Posterior vena cava (tissue), 2 donors: ENCODE data around the gene DOCK3. TPM values are rescaled to one million over a fixed set of nuclear protein-coding genes. Genes with fewer than 3 reads are reported as not detected.
"Not testable (repeated sequence)": the region's sequence is repeated elsewhere in the genome, so short reads cannot be mapped to it uniquely, and the experiment has no call there.

ENCODE experiments used
- DNase-seq: peaks from one replicate; pipeline ENCODE4 v3.0.0-alpha.2; 2020; ENCODE audit warnings: low spot score
- intact Hi-C, 2 donors: fragments of 100-400 bp; cut with DNase I; formaldehyde crosslinking; loops; one replicate each; pipeline versions ENCODE4 v1.14.1 to v1.14.2; 2022 to 2023
- total RNA-seq, 2 donors: library from RNA; stranded (reverse); fragmentation: NEBNext Ultra II Directional; extraction: Animal tissue kit (Norgen Biotek cat#: 25700); gene quantifications; one replicate each; pipeline ENCODE4 v1.2.1, GENCODE V29; 2021
- donor health status: DM: yes; HTN: yes; CAD: no.
- donor health status: DM: yes; HTN: yes; CAD: no.

DOCK3 gene
- total RNA-seq, 2 donors from 2014 or later, result 0.60 to 2.4 TPM

- intact Hi-C loops, result no loop called here
- DNase-seq, result no peak
Measured at GRCh38 chr3:50930371-50931208, 255.9 kb downstream of the DOCK3 start.

DNA sequence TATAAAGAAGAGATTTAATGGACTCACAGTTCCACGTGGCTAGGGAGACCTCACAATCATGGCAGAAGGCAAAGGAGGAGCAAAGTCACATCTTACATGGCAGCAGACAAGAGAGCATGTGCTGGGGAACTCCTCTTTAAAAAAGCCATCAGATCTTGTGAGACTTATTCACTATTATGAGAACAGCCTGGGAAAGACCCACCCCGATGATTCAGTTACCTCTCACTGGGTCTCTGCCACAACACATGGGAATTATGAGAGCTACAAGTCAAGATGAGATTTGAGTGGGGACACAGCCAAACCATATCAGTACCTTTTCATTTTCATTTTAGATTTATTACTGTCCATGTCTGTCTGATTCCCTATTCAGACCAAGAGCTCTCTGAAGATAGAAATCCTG is 258.2 kb downstream of the DOCK3 start:
- DNase-seq, intact Hi-C loops: not testable (repeated sequence)

DNA sequence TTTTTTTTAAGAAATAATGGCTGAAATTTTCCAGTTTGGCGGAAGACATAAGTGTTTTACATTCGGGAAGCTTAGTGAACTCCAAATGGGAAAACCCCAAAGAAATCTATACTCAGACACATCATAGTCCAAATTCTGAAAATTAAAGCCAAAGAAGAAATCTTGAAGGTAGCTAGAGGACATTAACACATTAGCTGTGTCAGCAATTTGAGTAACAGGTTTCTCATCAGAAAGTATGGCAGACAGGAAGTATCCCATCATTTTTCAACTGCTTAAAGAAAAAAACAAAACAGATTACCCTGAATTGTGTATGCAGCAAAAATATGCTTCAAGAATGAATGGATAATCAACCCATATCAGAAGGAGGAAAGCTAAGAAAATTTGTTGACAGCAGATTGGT is 261.7 kb downstream of the DOCK3 start:
- DNase-seq, result no peak
- intact Hi-C loops, result no loop called here

- no peak for DNase-seq
- intact Hi-C loops, result no loop called here
Measured at GRCh38 chr3:50947419-50947818, 272.7 kb downstream of the DOCK3 start.

- intact Hi-C loops, result no loop called here
- no peak for DNase-seq
Measured at GRCh38 chr3:50950591-50950990, 275.9 kb downstream of the DOCK3 start.

GRCh38 chr3:50953825-50954414 is 279.2 kb downstream of the DOCK3 start:
- no peak for DNase-seq
- intact Hi-C loops, result no loop called here

DNA sequence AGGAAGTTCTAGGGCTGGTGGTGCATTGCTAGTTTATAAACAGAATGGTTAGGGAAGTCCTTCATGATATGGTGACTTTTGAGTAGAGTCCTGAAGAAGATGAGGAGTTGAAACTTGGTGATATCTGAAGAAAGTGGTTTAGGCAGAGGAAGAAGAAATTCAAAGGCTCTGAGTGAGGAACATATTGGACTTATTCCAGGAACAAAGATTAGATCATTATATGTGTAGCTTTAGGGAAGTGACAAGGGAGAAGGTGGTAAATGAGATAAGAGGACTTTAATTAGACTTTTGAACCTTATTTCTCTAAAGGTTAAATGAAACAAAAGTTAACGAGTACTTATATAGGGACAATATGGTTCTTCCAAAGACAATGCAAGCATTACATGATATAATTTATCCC is 286.7 kb downstream of the DOCK3 start:
- intact Hi-C loops, result no loop called here
- DNase-seq, result no peak

GRCh38 chr3:50971487-50971924 is 296.8 kb downstream of the DOCK3 start:
- no peak for DNase-seq
- intact Hi-C loops, result no loop called here

GRCh38 chr3:50972029-50972428 is 297.3 kb downstream of the DOCK3 start:
- intact Hi-C loops, result no loop called here
- no peak for DNase-seq

- DNase-seq, intact Hi-C loops: not testable (repeated sequence)
Measured at GRCh38 chr3:50978586-50978985, 303.9 kb downstream of the DOCK3 start.

DNA sequence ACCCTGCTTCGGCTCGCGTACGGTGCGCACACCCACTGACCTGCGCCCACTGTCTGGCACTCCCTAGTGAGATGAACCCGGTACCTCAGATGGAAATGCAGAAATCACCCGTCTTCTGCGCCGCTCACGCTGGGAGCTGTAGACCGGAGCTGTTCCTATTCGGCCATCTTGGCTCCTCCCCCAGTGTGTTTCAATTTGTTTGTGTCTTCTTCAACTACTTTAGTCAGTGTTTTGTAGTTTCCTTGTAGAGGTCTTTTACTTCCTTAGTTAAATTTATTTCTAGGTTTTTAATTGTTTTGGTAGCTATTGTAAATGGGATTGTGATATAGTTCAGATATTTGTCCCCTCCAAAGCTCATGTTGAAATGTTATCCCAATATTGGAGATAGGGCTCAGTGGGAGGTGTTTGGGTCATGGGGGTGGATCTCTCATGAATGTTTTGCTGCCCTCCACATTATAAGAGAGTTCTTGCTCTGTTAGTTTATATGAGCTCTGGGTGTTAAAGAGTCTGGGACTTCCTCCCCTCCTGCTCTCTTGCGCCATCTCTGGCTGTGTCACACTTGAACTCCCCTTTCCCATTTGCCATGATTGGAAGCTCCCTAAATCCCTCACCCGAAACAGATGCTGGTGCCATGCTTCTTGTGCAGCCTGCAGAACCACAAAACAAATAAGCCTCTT is 304.4 kb downstream of the DOCK3 start:
- intact Hi-C loops, result no loop called here
- DNase-seq, result no peak

DNA sequence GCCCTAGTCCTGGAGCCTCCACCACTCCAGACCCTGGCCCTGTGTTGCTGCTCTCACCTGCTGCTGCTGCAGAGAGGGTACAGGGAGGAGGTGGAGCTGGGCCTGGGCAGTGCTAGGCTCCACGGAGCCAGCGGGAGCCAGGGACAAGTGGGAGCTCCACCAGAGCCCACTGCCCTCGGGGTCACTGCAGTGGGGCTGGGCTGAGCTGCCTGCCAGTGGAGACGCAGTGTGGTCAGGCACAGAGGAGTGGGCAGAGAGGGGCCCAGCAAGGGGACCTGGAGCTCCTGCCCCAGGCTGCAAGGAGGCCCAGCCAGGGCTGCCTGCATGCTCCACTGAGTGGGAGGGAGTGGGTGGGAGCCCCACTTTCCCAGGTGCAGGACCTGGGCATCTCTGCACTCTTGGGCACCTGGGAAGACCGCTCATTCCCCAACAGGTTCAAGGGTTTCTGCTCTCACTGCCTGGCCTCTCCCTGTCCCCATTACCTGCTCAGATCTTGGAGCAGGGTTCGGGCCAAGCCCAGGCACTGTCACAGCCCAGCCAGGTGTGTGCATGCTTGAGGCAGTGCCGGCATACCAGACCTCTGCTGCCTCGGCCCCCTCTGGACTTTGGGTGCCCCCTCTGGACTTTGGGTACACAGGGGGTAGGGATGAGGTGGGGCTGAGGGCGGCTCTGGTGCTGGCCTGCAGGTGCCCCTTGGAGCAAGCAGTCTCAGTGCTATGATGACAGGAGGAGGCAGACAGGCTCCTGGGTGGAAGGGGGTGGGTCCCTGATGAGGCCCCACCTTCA is 308.0 kb downstream of the DOCK3 start:
- DNase-seq, result no peak
- intact Hi-C loops, result no loop called here

DNA sequence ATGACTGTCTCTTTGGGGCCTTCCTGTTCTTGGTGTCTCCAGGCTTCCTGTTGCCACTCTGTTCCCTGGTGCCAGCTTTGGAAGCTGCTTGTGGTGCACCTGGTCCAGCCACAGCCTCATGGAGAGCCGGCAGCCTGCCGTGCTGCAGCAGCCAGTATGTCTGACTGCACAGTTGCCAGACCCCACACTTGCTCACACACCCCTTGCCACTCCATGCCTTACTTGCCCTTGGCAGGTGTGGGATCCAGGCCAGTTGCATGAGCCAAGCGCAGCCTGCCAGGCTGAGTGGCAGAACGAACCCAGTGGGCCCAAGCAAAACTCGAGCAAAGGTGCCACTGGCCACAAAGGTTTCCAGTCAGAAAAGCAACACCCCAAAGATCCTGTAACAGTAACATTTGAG is 309.2 kb downstream of the DOCK3 start:
- no peak for DNase-seq
- intact Hi-C loops, result no loop called here

DNA sequence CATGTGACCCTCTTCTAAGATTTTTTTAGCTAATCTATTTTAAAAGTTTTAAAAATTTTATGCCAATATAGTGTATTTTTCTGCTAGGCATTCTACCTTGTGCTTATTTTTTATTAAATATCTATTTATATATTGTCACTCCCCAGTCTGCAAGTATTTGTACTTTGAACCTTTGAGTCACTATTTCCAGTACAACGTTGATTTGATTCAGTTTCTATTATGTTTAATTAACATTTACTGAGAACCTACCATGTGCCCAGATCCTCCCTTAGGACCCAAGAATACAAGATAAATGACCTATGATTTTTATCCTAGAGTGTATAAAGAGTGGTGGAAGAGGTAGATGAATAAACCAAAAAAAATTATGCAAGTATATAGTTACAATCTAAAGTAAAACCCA is 311.2 kb downstream of the DOCK3 start:
- DNase-seq, result no peak
- intact Hi-C loops, result no loop called here

GRCh38 chr3:50986726-50987125 is 312.0 kb downstream of the DOCK3 start:
- DNase-seq, result no peak
- intact Hi-C loops, result no loop called here

GRCh38 chr3:50994537-50994936 is 319.8 kb downstream of the DOCK3 start:
- intact Hi-C loops, result no loop called here
- DNase-seq, result no peak

DNA sequence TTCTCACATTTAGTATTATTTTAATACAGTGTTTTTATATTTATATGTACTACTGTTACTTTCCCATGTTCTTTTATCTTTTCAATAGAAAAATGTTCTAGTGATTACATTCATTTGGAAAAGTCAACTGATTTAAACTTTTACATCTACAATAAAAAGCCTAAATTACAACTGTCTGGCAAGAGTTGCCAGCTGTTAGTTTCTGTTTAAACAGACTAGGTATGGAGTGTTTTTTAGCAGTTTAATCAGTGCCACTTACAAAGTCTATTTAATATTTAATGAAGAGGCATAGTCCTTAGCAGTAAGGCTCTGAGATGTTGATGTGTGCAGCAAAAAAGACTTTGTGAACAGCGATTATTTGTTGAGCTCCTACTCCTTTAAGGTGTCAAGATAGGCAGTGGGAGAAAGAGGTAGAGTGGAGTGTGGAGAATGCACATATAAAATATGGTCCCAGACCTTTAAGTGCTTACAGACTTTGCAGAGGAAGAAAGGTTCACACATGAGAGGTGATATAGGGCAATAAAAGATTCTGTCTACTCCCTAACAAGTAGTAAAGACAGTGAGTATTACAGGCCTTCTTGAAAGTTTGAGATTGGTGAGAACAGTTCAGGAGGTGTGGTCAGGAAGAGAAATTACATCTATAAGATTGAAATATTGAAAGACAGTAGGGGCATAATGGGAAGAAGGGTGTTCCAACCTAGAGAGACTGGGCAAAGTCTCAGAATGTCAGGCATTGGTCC is 320.5 kb downstream of the DOCK3 start:
- intact Hi-C loops, result no loop called here
- no peak for DNase-seq

DNA sequence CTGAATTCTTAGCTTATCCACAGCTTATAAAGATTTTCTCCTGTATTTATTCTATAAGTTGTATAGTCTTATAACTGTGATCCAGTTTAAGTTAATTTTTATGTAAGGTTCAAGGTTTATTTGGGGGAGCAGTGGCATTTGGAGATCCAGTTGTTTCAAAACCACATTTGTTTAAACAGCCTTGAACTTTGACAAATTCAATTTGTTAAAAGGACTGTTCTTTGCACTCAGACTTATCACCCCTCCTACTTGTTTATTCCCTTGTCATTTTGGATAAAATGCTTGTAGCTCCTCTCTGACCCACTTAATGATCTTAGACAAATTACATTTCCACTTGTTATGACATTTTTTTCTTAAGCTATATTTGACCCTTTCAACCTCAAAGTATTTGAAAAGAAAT is 327.8 kb downstream of the DOCK3 start:
- intact Hi-C loops, result no loop called here
- DNase-seq, result no peak

DNA sequence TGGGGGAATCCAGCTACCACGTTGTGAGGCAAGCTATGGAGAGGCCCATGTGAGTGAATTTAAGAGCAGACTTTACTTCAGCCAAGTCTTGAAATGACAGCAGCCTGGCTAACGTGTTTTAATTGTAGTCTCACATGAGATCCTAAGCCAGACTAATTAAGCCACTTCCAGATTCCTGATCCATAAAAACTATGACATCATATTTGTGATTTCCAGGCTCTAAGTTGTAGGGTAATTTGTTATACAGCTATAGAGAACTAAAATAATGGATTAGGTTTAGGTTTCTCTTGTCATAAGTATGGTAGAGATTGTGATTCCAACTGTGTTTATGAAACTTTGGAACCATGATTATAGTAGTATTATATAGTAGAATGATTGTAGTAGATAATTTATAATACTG is 329.5 kb downstream of the DOCK3 start:
- no peak for DNase-seq
- intact Hi-C loops, result no loop called here
